SK-N-SH (cell line): Measurements from ENCODE around the gene VIL1.

Experiments
- CHD2 ChIP-seq: fragments of 150-350 bp; IDR thresholded peaks from 2 replicates; pipeline ENCODE4 v1.6.1; 2018; ENCODE audit warnings: low read length; ENCODE audit not compliant: partially characterized antibody
- CTCF ChIP-seq: fragments of 200-600 bp; sonication (generic); IDR thresholded peaks from 2 replicates; pipeline ENCODE4 v1.6.1; 2017; ENCODE audit warnings: antibody characterized with exemption, mild to moderate bottlenecking, moderate library complexity
- EP300 ChIP-seq, 2 experiments: IDR thresholded peaks; 2 replicates each; pipeline versions ENCODE4 v1.4.0 to v1.6.1; 2012; ENCODE audit warnings: borderline replicate concordance in 1 of 2, low read depth in 1 of 2, low read length in 1 of 2
- FOXM1 ChIP-seq: IDR thresholded peaks from 2 replicates; pipeline ENCODE4 v1.4.0; 2012; ENCODE audit warnings: low read depth, mild to moderate bottlenecking
- GATA2 ChIP-seq: sonication (generic); formaldehyde crosslinking; IDR thresholded peaks from 2 replicates; pipeline ENCODE4 v1.5.0; 2020; ENCODE audit warnings: mild to moderate bottlenecking, missing genetic modification reagents
- MAX ChIP-seq: IDR thresholded peaks from 2 replicates; pipeline ENCODE4 v1.4.0; 2012; ENCODE audit warnings: low read depth
- POLR2AphosphoS5 ChIP-seq: IDR thresholded peaks from 2 replicates; pipeline ENCODE4 v1.6.1; 2012; ENCODE audit warnings: low read depth, low read length
- RAD21 ChIP-seq: IDR thresholded peaks from 2 replicates; pipeline ENCODE4 v1.6.1; 2012; ENCODE audit warnings: mild to moderate bottlenecking, low read length
- REST ChIP-seq: IDR thresholded peaks from 2 replicates; pipeline ENCODE4 v1.6.1; 2012; ENCODE audit warnings: mild to moderate bottlenecking, low read depth, low read length, moderate library complexity
- SMC3 ChIP-seq: IDR thresholded peaks from 2 replicates; pipeline ENCODE4 v1.6.1; 2012; ENCODE audit warnings: low read depth, low read length, improper control_type of control experiment
- USF1 ChIP-seq: IDR thresholded peaks from 2 replicates; pipeline ENCODE4 v1.4.0; 2012; ENCODE audit warnings: low read depth, borderline replicate concordance
- USF2 ChIP-seq: fragments of 150-350 bp; IDR thresholded peaks from 2 replicates; pipeline ENCODE4 v1.6.1; 2017; ENCODE audit warnings: antibody characterized with exemption, low read length, low read depth, borderline replicate concordance

- TF ChIP-seq FOXM1 (no peak), EP300 (IDR thresholded peaks at IDR 0.05; ENCODE audit: borderline replicate concordance in 1 of 2, low read depth in 1 of 2, low read length in 1 of 2) (no peak), REST (no peak), CTCF (no peak), SMC3 (no peak), USF1 (no peak), GATA2 (CRISPR knock-in tag) (no peak), MAX (no peak; the same call in 1 of the 2 replicates), USF2 (no peak), RAD21 (no peak), CHD2 (no peak), POLR2AphosphoS5 (no peak)
Observed at GRCh38 chr2:218397820-218398436, 21.0 kb upstream of the VIL1 start.
